Measurements from ENCODE around the gene MAN1B1. TPM values are rescaled to one million over a fixed set of nuclear protein-coding genes. Genes with fewer than 3 reads are reported as not detected.

MAN1B1 gene
- total RNA-seq, 2 donors from 2014 or later: 62.0 to 62.3 TPM

- Mint-ChIP-seq H3K27ac (no peak overlapping the region), H3K36me3 (ENCODE audit: low read depth) (peaks cover 2% of the 10 kb centered on the region), H3K27me3 (peaks cover 44% of the 10 kb centered on the region), H3K4me1 (peaks cover 15% of the 10 kb centered on the region), H3K4me3 (peak overlapping the region; percentile 64)
- DNase-seq (peak; percentile 32 to 53 (median 46)), ATAC-seq (peak; percentile 79)
- H3K9me3 ChIP-seq (ENCODE audit: control insufficient read depth, low read length, poor library complexity, severe bottlenecking): no peaks in the 10 kb centered on the region
Observed at GRCh38 chr9:137156567-137157375, 70.0 kb downstream of the MAN1B1 start.

GRCh38 chr9:137157618-137158415 lies 71.0 kb downstream of the MAN1B1 start:
- Mint-ChIP-seq H3K27ac (no peak overlapping the region), H3K4me1 (peaks cover 15% of the 10 kb centered on the region), H3K36me3 (ENCODE audit: low read depth) (peaks cover 2% of the 10 kb centered on the region), H3K4me3 (peak overlapping the region; percentile 33), H3K27me3 (peaks cover 44% of the 10 kb centered on the region)
- H3K9me3 ChIP-seq (ENCODE audit: control insufficient read depth, low read length, poor library complexity, severe bottlenecking): no peaks in the 10 kb centered on the region
- ATAC-seq (no peak), DNase-seq (no peak)

GRCh38 chr9:137158625-137159024 lies 71.8 kb downstream of the MAN1B1 start:
- H3K27ac Mint-ChIP-seq: no peak overlapping the region

More at GRCh38 chr9:137158625-137159024, 71.8 kb downstream of the MAN1B1 start:
- no peaks in the 10 kb centered on the region for H3K9me3 ChIP-seq (ENCODE audit: control insufficient read depth, low read length, poor library complexity, severe bottlenecking)
- Mint-ChIP-seq H3K27me3 (peaks cover 44% of the 10 kb centered on the region), H3K4me1 (peaks cover 17% of the 10 kb centered on the region), H3K4me3 (no peak overlapping the region), H3K36me3 (ENCODE audit: low read depth) (peaks cover 2% of the 10 kb centered on the region)
- DNase-seq: no peak
- ATAC-seq: no peak

Other genes with a start within 250 kb of the MAN1B1 start
- gene AJM1, start 244.5 kb upstream of the MAN1B1 start, total RNA-seq: 1 to 10 TPM; 2.9 to 3.7 TPM
- 10 to 100 TPM; 33.8 to 36.2 TPM for gene PHPT1, start 237.6 kb upstream of the MAN1B1 start, total RNA-seq
- 1 to 10 TPM; 3.4 TPM for gene MAMDC4, start 234.6 kb upstream of the MAN1B1 start, total RNA-seq
- 100 to 1,000 TPM; 212 to 224 TPM for gene EDF1, start 220.7 kb upstream of the MAN1B1 start, total RNA-seq
- 10 to 100 TPM; 20.8 to 21.4 TPM for gene TRAF2, start 200.5 kb upstream of the MAN1B1 start, total RNA-seq
- 10 to 100 TPM; 84.3 to 88.4 TPM for gene FBXW5, start 142.2 kb upstream of the MAN1B1 start, total RNA-seq
- 1 to 10 TPM; 1.4 to 2.7 TPM for gene C8G, start 141.7 kb upstream of the MAN1B1 start, total RNA-seq
- 1 to 10 TPM; 2.6 to 4.2 TPM for gene LCN12, start 134.7 kb upstream of the MAN1B1 start, total RNA-seq
- 100 to 1,000 TPM in 1 of 2 donors, 10 to 100 TPM in 1; 21.4 to 166 TPM for gene PTGDS, start 109.5 kb upstream of the MAN1B1 start, total RNA-seq
- 1 to 10 TPM in 1 of 2 donors, under 1 TPM in 1; 0.96 to 2.9 TPM for gene LCNL1, start 104.0 kb upstream of the MAN1B1 start, total RNA-seq
- 10 to 100 TPM; 85.7 to 89.9 TPM for gene PAXX, start 94.6 kb upstream of the MAN1B1 start, total RNA-seq
- 1 to 10 TPM; 1.9 to 2.1 TPM for gene CLIC3, start 90.4 kb upstream of the MAN1B1 start, total RNA-seq
- gene ABCA2, start 58.7 kb upstream of the MAN1B1 start, total RNA-seq: 100 to 1,000 TPM; 120 to 131 TPM
- gene FUT7, start 54.9 kb upstream of the MAN1B1 start, total RNA-seq: 10 to 100 TPM in 1 of 2 donors, 1 to 10 TPM in 1; 7.7 to 10.6 TPM
- 100 to 1,000 TPM; 139 to 202 TPM for gene NPDC1, start 40.8 kb upstream of the MAN1B1 start, total RNA-seq
- gene ENTPD2, start 32.9 kb upstream of the MAN1B1 start, total RNA-seq: under 1 TPM in 1 of 2 donors, not detected in 1; 0.20 TPM
- gene SAPCD2, start 16.4 kb upstream of the MAN1B1 start, total RNA-seq: under 1 TPM; 0.27 to 0.39 TPM
- 10 to 100 TPM in 1 of 2 donors, 1 to 10 TPM in 1; 9.3 to 10.2 TPM for gene UAP1L1, start 9.5 kb upstream of the MAN1B1 start, total RNA-seq
- gene DPP7, start 27.7 kb downstream of the MAN1B1 start, total RNA-seq: 100 to 1,000 TPM; 270 to 311 TPM
- gene GRIN1, start 52.2 kb downstream of the MAN1B1 start, total RNA-seq: not detected
- gene LRRC26, start 83.1 kb downstream of the MAN1B1 start, total RNA-seq: not detected
- not detected for gene TMEM210, start 85.1 kb downstream of the MAN1B1 start, total RNA-seq
- 100 to 1,000 TPM; 114 to 116 TPM for gene ANAPC2, start 101.6 kb downstream of the MAN1B1 start, total RNA-seq
- gene SSNA1, start 101.7 kb downstream of the MAN1B1 start, total RNA-seq: 10 to 100 TPM; 39.4 to 48.3 TPM
- gene TPRN, start 113.8 kb downstream of the MAN1B1 start, total RNA-seq: 1 to 10 TPM; 5.7 to 6.3 TPM
- 10 to 100 TPM; 21.3 to 21.4 TPM for gene TMEM203, start 118.7 kb downstream of the MAN1B1 start, total RNA-seq
- 10 to 100 TPM; 24.0 to 30.7 TPM for gene NDOR1, start 118.7 kb downstream of the MAN1B1 start, total RNA-seq
- gene RNF208, start 135.3 kb downstream of the MAN1B1 start, total RNA-seq: 1 to 10 TPM; 1.2 to 5.3 TPM
- gene CYSRT1, start 138.2 kb downstream of the MAN1B1 start, total RNA-seq: under 1 TPM in 1 of 2 donors, not detected in 1; 0.52 TPM
- not detected for gene RNF224, start 140.5 kb downstream of the MAN1B1 start, total RNA-seq
- not detected for gene SLC34A3, start 143.9 kb downstream of the MAN1B1 start, total RNA-seq
- gene TUBB4B, start 154.3 kb downstream of the MAN1B1 start, total RNA-seq: 10 to 100 TPM; 81.0 to 90.5 TPM
- gene STPG3, start 164.3 kb downstream of the MAN1B1 start, total RNA-seq: under 1 TPM in 1 of 2 donors, not detected in 1; 0.62 TPM
- 10 to 100 TPM; 33.2 to 37.8 TPM for gene NELFB, start 168.3 kb downstream of the MAN1B1 start, total RNA-seq
- gene TOR4A, start 190.7 kb downstream of the MAN1B1 start, total RNA-seq: 1 to 10 TPM; 2.1 to 4.0 TPM
- gene NRARP, start 215.3 kb downstream of the MAN1B1 start, total RNA-seq: under 1 TPM; 0.42 to 0.91 TPM